ENCODE results near the gene TRMT61A.

GRCh38 chr14:103519837-103520212, 9.2 kb upstream of the TRMT61A start:
- TF ChIP-seq POLR2AphosphoS5 (IDR thresholded peaks at IDR 0.05; ENCODE audit: insufficient read depth, low read depth, low read length) (no peak), CTCF (IDR thresholded peaks at IDR 0.05; ENCODE audit: extremely low read depth in 1 of 2, insufficient read depth in 1 of 2, low read depth in 1 of 2, low read length in 2 of 2) (no peak), EZH2 (IDR thresholded peaks at IDR 0.05; ENCODE audit: borderline replicate concordance, low read depth, low read length, severe bottlenecking) (no peak), MYC (IDR thresholded peaks at IDR 0.05; ENCODE audit: low read depth, low read length) (no peak), POLR2A (IDR thresholded peaks at IDR 0.05; ENCODE audit: low read depth, low read length) (no peak)
